Measurements from ENCODE around the gene FXYD3. TPM values are rescaled to one million over a fixed set of nuclear protein-coding genes. Genes with fewer than 3 reads are reported as not detected.
A peak's percentile ranks its signal among the peaks of the same experiment; 100 is the strongest.

Gene FXYD3
- total RNA-seq, 2 experiments from 2014 or later, result 0.35 to 0.88 TPM

GRCh38 chr19:35090160-35090505, 25.5 kb upstream of the FXYD3 start:
- ChIA-PET POLR2A (interaction anchor here (0.6 to 1.6 kb wide), 4 partner anchors 9 to 241 kb away, joined by 3 to 13 read pairs (median 5); no protein-coding TSS in a partner anchor), CTCF (ENCODE audit: unreplicated experiment) (interaction anchor here (0.6 to 2.7 kb wide), 4 partner anchors 20 to 35 kb away, joined by 3 to 19 read pairs (median 8); no protein-coding TSS in a partner anchor)
- H3K9me2 ChIP-seq (ENCODE audit: insufficient read depth, low read length), result no peaks in the 10 kb centered on the region
- H4K20me1 ChIP-seq (ENCODE audit: insufficient read depth, low read length), result no peaks in the 10 kb centered on the region
- BruUV-seq (replicated peaks), result no TSS peak
- TF ChIP-seq EZH2phosphoT487 (IDR thresholded peaks at IDR 0.05; ENCODE audit: borderline replicate concordance, low read depth, low read length) (no peak), CTCF (conservative IDR thresholded peaks at IDR 0.05; ENCODE audit: low read length) (no peak)
- peak overlapping the region; percentile 99 for H3K27ac ChIP-seq (ENCODE audit: low read depth, low read length, poor library complexity, severe bottlenecking)
- H2AFZ ChIP-seq (ENCODE audit: low read length), result peak overlapping the region; percentile 89
- intact Hi-C loops (cut with micrococcal nuclease; ENCODE audit: unreplicated experiment), result loop anchor here (1.0 to 2.0 kb wide), 4 partner anchors 23 to 46 kb away; partner anchors contain the start of gene LGI4
- DNase-seq (ENCODE audit: low spot score), result no peak
- no peaks in the 10 kb centered on the region for H3K36me3 ChIP-seq (ENCODE audit: insufficient read depth, low read length)
- peaks cover 61% of the 10 kb centered on the region for H3K4me1 ChIP-seq (ENCODE audit: insufficient read depth, low read length, poor library complexity, severe bottlenecking)
- peak overlapping the region; percentile 66 for H3K4me2 ChIP-seq (ENCODE audit: low read length)
- H3K9me3 ChIP-seq (ENCODE audit: low read length), result no peaks in the 10 kb centered on the region
- peak overlapping the region; percentile 42 for H3K4me3 ChIP-seq (ENCODE audit: low read depth, low read length, poor library complexity, severe bottlenecking)
- no peaks in the 10 kb centered on the region for H3K79me2 ChIP-seq (ENCODE audit: insufficient read depth, low read depth, low read length)

- H4K20me1 ChIP-seq (ENCODE audit: insufficient read depth, low read length), result no peaks in the 10 kb centered on the region
- H2AFZ ChIP-seq (ENCODE audit: low read length), result peak overlapping the region; percentile 89
- no peaks in the 10 kb centered on the region for H3K36me3 ChIP-seq (ENCODE audit: insufficient read depth, low read length)
- intact Hi-C loops (cut with micrococcal nuclease; ENCODE audit: unreplicated experiment), result loop anchor here (1.0 to 2.0 kb wide), 4 partner anchors 23 to 46 kb away; partner anchors contain the start of gene LGI4
- H3K9me2 ChIP-seq (ENCODE audit: insufficient read depth, low read length), result no peaks in the 10 kb centered on the region
- H3K79me2 ChIP-seq (ENCODE audit: insufficient read depth, low read depth, low read length), result no peaks in the 10 kb centered on the region
- TF ChIP-seq EZH2phosphoT487 (IDR thresholded peaks at IDR 0.05; ENCODE audit: borderline replicate concordance, low read depth, low read length), result no peak
- TF ChIP-seq CTCF (conservative IDR thresholded peaks at IDR 0.05; ENCODE audit: low read length), result peak; percentile 85
- H3K4me2 ChIP-seq (ENCODE audit: low read length), result peak overlapping the region; percentile 66
- H3K9me3 ChIP-seq (ENCODE audit: low read length), result no peaks in the 10 kb centered on the region
- peak overlapping the region; percentile 42 for H3K4me3 ChIP-seq (ENCODE audit: low read depth, low read length, poor library complexity, severe bottlenecking)
- no TSS peak for BruUV-seq (replicated peaks)
- DNase-seq (ENCODE audit: low spot score), result peak; percentile 84
- H3K4me1 ChIP-seq (ENCODE audit: insufficient read depth, low read length, poor library complexity, severe bottlenecking), result peaks cover 56% of the 10 kb centered on the region
- ChIA-PET CTCF (ENCODE audit: unreplicated experiment) (interaction anchor here (0.7 to 2.7 kb wide), 2 partner anchors 24 to 35 kb away, joined by 12 to 19 read pairs; no protein-coding TSS in a partner anchor), POLR2A (interaction anchor here (0.6 to 1.9 kb wide), 4 partner anchors 8 to 24 kb away, joined by 3 to 13 read pairs (median 7); no protein-coding TSS in a partner anchor)
- H3K27ac ChIP-seq (ENCODE audit: low read depth, low read length, poor library complexity, severe bottlenecking), result peak overlapping the region; percentile 99
Observed at GRCh38 chr19:35090506-35091214, 25.0 kb upstream of the FXYD3 start.

- Histone ChIP-seq H3K4me3 (ENCODE audit: low read depth, low read length, poor library complexity, severe bottlenecking) (no peak overlapping the region), H3K36me3 (ENCODE audit: insufficient read depth, low read length) (no peaks in the 10 kb centered on the region), H3K79me2 (ENCODE audit: insufficient read depth, low read depth, low read length) (no peaks in the 10 kb centered on the region), H3K27ac (ENCODE audit: low read depth, low read length, poor library complexity, severe bottlenecking) (no peak overlapping the region), H3K4me2 (ENCODE audit: low read length) (no peak overlapping the region), H3K9me2 (ENCODE audit: insufficient read depth, low read length) (no peaks in the 10 kb centered on the region), H2AFZ (ENCODE audit: low read length) (no peak overlapping the region), H4K20me1 (ENCODE audit: insufficient read depth, low read length) (no peaks in the 10 kb centered on the region), H3K4me1 (ENCODE audit: insufficient read depth, low read length, poor library complexity, severe bottlenecking) (peaks cover 29% of the 10 kb centered on the region), H3K9me3 (ENCODE audit: low read length) (no peaks in the 10 kb centered on the region)
- intact Hi-C loops (cut with micrococcal nuclease; ENCODE audit: unreplicated experiment), result no loop called here
- TF ChIP-seq CTCF (conservative IDR thresholded peaks at IDR 0.05; ENCODE audit: low read length) (no peak), EZH2phosphoT487 (IDR thresholded peaks at IDR 0.05; ENCODE audit: borderline replicate concordance, low read depth, low read length) (no peak)
- DNase-seq (ENCODE audit: low spot score), result no peak
- ChIA-PET POLR2A (no interaction called here), CTCF (ENCODE audit: unreplicated experiment) (interaction anchor here (1.4 kb wide), 1 partner anchor 27 kb away, joined by 4 read pairs; no protein-coding TSS in a partner anchor)
- BruUV-seq (replicated peaks), result no TSS peak
Observed at GRCh38 chr19:35093430-35093829, 22.2 kb upstream of the FXYD3 start.

Measured in OCI-LY7 (cell line).